OCI-LY1 (cell line): Measurements from ENCODE around the gene CNNM3.

Experiments
- H2AFZ ChIP-seq: fragments of 200-600 bp; sonication (generic), shearing (Covaris generic); 2 replicates; pipeline ENCODE4 v1.6.0; 2014; ENCODE audit warnings: antibody characterized with exemption, mild to moderate bottlenecking, low read length
- H3F3A ChIP-seq: fragments of 200-600 bp; sonication (generic), shearing (Covaris generic); 2 replicates; pipeline ENCODE4 v1.6.0; 2014; ENCODE audit warnings: mild to moderate bottlenecking, antibody characterized with exemption, low read length, moderate library complexity; ENCODE audit not compliant: insufficient read depth
- H3K27ac ChIP-seq: fragments of 200-600 bp; sonication (generic); 2 replicates; pipeline ENCODE4 v1.5.1; 2014; ENCODE audit warnings: low read length, mixed run types, mild to moderate bottlenecking, low read depth; ENCODE audit not compliant: poor library complexity, severe bottlenecking
- H3K27me3 ChIP-seq: fragments of 200-600 bp; sonication (generic); 2 replicates; pipeline ENCODE4 v1.6.0; 2014; ENCODE audit warnings: antibody characterized with exemption, mild to moderate bottlenecking, low read length, moderate library complexity; ENCODE audit not compliant: insufficient read depth
- H3K36me3 ChIP-seq: fragments of 200-600 bp; sonication (generic); 2 replicates; pipeline ENCODE4 v1.6.1; 2014; ENCODE audit warnings: mild to moderate bottlenecking, antibody characterized with exemption, low read length, moderate library complexity, mixed read lengths; ENCODE audit not compliant: insufficient read depth
- H3K4me1 ChIP-seq: fragments of 200-600 bp; sonication (generic); 2 replicates; pipeline ENCODE4 v1.5.1; 2014; ENCODE audit warnings: mild to moderate bottlenecking, low read length, moderate library complexity; ENCODE audit not compliant: insufficient read depth, severe bottlenecking
- H3K4me2 ChIP-seq: fragments of 200-600 bp; sonication (generic), shearing (Covaris generic); 2 replicates; pipeline ENCODE4 v1.6.1; 2014; ENCODE audit warnings: low read length
- H3K4me3 ChIP-seq: fragments of 200-600 bp; sonication (generic); 2 replicates; pipeline ENCODE4 v1.5.1; 2014; ENCODE audit warnings: low read length, low read depth, mild to moderate bottlenecking, mixed read lengths; ENCODE audit not compliant: poor library complexity, severe bottlenecking
- H3K79me2 ChIP-seq: fragments of 200-600 bp; shearing (Covaris generic); 2 replicates; pipeline ENCODE4 v1.6.1; 2016; ENCODE audit warnings: mixed run types, low read length, mixed read lengths; ENCODE audit not compliant: insufficient read depth
- H3K9ac ChIP-seq: fragments of 200-600 bp; sonication (generic), shearing (Covaris generic); 2 replicates; pipeline ENCODE4 v1.6.1; 2014; ENCODE audit warnings: mild to moderate bottlenecking, low read length, mixed read lengths
- H3K9me2 ChIP-seq: fragments of 200-600 bp; sonication (generic), shearing (Covaris generic); 2 replicates; pipeline ENCODE4 v1.6.1; 2014; ENCODE audit warnings: low read depth, mild to moderate bottlenecking, low read length, mixed read lengths
- H3K9me3 ChIP-seq: fragments of 200-600 bp; shearing (Covaris generic); 2 replicates; pipeline ENCODE4 v1.6.1; 2014; ENCODE audit warnings: low read length, mixed read lengths
- H4K20me1 ChIP-seq: fragments of 200-600 bp; sonication (generic), shearing (Covaris generic); 2 replicates; pipeline ENCODE4 v1.6.0; 2016; ENCODE audit warnings: mild to moderate bottlenecking, low read length; ENCODE audit not compliant: insufficient read depth
- CTCF ChIP-seq: fragments of 200-600 bp; sonication (generic), shearing (Covaris generic); IDR thresholded peaks from 2 replicates; pipeline ENCODE4 v1.5.1; 2017; ENCODE audit warnings: mild to moderate bottlenecking, antibody characterized with exemption, low read length, moderate library complexity, mixed read lengths
- EZH2 ChIP-seq: fragments of 200-600 bp; sonication (generic), shearing (Covaris generic); IDR thresholded peaks from 2 replicates; pipeline ENCODE4 v1.8.0; 2017; ENCODE audit warnings: borderline replicate concordance, mixed run types, mild to moderate bottlenecking, antibody characterized with exemption, low read length, moderate library complexity, mixed read lengths

CNNM3 gene

GRCh38 chr2:96881349-96882195 is 65.5 kb downstream of the CNNM3 start:
- H3K9me3 ChIP-seq, result no peaks in the 10 kb centered on the region
- no peaks in the 10 kb centered on the region for H3K79me2 ChIP-seq
- no peaks in the 10 kb centered on the region for H3K4me1 ChIP-seq
- no peak overlapping the region for H3K27ac ChIP-seq
- no peak overlapping the region for H3K4me2 ChIP-seq
- H4K20me1 ChIP-seq, result no peaks in the 10 kb centered on the region
- no peaks in the 10 kb centered on the region for H3F3A ChIP-seq
- H3K27me3 ChIP-seq, result peaks cover 9% of the 10 kb centered on the region
- no peak overlapping the region for H3K4me3 ChIP-seq
- TF ChIP-seq EZH2, result no peak
- no peak overlapping the region for H3K9ac ChIP-seq
- H3K36me3 ChIP-seq, result no peaks in the 10 kb centered on the region
- H3K9me2 ChIP-seq, result no peaks in the 10 kb centered on the region
- no peak overlapping the region for H2AFZ ChIP-seq

GRCh38 chr2:96882230-96882629 is 66.2 kb downstream of the CNNM3 start:
- no peak overlapping the region for H2AFZ ChIP-seq
- H3K9me2 ChIP-seq, result no peaks in the 10 kb centered on the region
- H4K20me1 ChIP-seq, result no peaks in the 10 kb centered on the region
- no peaks in the 10 kb centered on the region for H3K4me1 ChIP-seq
- no peak overlapping the region for H3K4me3 ChIP-seq
- H3K4me2 ChIP-seq, result no peak overlapping the region
- no peaks in the 10 kb centered on the region for H3K36me3 ChIP-seq
- H3K9me3 ChIP-seq, result no peaks in the 10 kb centered on the region
- H3K27me3 ChIP-seq, result peaks cover 9% of the 10 kb centered on the region
- no peaks in the 10 kb centered on the region for H3F3A ChIP-seq
- TF ChIP-seq EZH2 (no peak), CTCF (no peak)
- no peak overlapping the region for H3K27ac ChIP-seq
- H3K79me2 ChIP-seq, result no peaks in the 10 kb centered on the region
- no peak overlapping the region for H3K9ac ChIP-seq

GRCh38 chr2:96882906-96883305 is 66.8 kb downstream of the CNNM3 start:
- H3K9ac ChIP-seq, result no peak overlapping the region
- H3K36me3 ChIP-seq, result no peaks in the 10 kb centered on the region
- no peak overlapping the region for H3K4me2 ChIP-seq
- H3K27me3 ChIP-seq, result peaks cover 9% of the 10 kb centered on the region
- TF ChIP-seq EZH2 (no peak), CTCF (no peak)
- no peak overlapping the region for H3K4me3 ChIP-seq
- H3K79me2 ChIP-seq, result no peaks in the 10 kb centered on the region
- no peaks in the 10 kb centered on the region for H3K4me1 ChIP-seq
- no peaks in the 10 kb centered on the region for H3K9me2 ChIP-seq
- no peaks in the 10 kb centered on the region for H3K9me3 ChIP-seq
- H3F3A ChIP-seq, result no peaks in the 10 kb centered on the region
- no peak overlapping the region for H2AFZ ChIP-seq
- no peaks in the 10 kb centered on the region for H4K20me1 ChIP-seq
- no peak overlapping the region for H3K27ac ChIP-seq

GRCh38 chr2:96883306-96883705 is 67.2 kb downstream of the CNNM3 start:
- TF ChIP-seq CTCF (no peak), EZH2 (no peak)
- no peak overlapping the region for H3K27ac ChIP-seq

More at GRCh38 chr2:96883306-96883705, 67.2 kb downstream of the CNNM3 start:
- no peaks in the 10 kb centered on the region for H3K4me1 ChIP-seq
- H3K27me3 ChIP-seq, result peaks cover 6% of the 10 kb centered on the region
- no peaks in the 10 kb centered on the region for H3K36me3 ChIP-seq
- no peaks in the 10 kb centered on the region for H3F3A ChIP-seq
- no peak overlapping the region for H2AFZ ChIP-seq
- H3K9me2 ChIP-seq, result no peaks in the 10 kb centered on the region
- no peaks in the 10 kb centered on the region for H3K79me2 ChIP-seq
- H4K20me1 ChIP-seq, result no peaks in the 10 kb centered on the region
- H3K4me3 ChIP-seq, result no peak overlapping the region
- H3K9me3 ChIP-seq, result no peaks in the 10 kb centered on the region
- H3K4me2 ChIP-seq, result no peak overlapping the region
- no peak overlapping the region for H3K9ac ChIP-seq
